ENCODE data around the gene PPP2R2C.

The PPP2R2C gene

DNA sequence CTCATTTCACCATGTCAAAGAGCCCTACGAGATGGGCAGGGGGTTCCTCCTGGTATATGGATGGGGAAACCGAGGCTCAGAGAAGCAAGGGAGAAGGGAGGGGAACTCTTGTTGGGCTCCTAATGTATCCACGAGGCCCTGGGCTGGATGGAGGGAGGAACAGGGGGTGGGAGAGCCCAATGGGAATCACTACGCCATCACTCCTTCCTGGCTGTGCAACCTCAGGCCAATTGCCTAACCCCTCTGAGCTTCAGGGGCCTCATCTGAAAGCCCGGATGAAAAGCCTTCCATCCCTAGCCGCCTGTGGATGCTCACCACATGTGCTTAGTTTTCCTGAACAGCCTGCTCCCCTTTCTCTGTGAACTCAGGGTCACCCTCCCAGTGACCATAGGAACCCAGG is 57.8 kb downstream of the PPP2R2C start:
- no peaks in the 10 kb centered on the region for H3K79me2 ChIP-seq (ENCODE audit: control insufficient read depth, insufficient read depth, low read length, unreplicated experiment)
- no peaks in the 10 kb centered on the region for H3K4me1 ChIP-seq (ENCODE audit: control insufficient read depth, insufficient read depth, low read length, unreplicated experiment)
- no peak overlapping the region for H3K4me3 ChIP-seq (ENCODE audit: low read depth, low read length)
- H3K27ac ChIP-seq (ENCODE audit: low read depth, low read length) = no peak overlapping the region
- no peaks in the 10 kb centered on the region for H3K36me3 ChIP-seq (ENCODE audit: insufficient read depth, low read length)
- H3K27me3 ChIP-seq (ENCODE audit: insufficient read depth, low read length) = peaks cover 62% of the 10 kb centered on the region
- H2AFZ ChIP-seq (ENCODE audit: low read length, unreplicated experiment) = no peak overlapping the region

DNA sequence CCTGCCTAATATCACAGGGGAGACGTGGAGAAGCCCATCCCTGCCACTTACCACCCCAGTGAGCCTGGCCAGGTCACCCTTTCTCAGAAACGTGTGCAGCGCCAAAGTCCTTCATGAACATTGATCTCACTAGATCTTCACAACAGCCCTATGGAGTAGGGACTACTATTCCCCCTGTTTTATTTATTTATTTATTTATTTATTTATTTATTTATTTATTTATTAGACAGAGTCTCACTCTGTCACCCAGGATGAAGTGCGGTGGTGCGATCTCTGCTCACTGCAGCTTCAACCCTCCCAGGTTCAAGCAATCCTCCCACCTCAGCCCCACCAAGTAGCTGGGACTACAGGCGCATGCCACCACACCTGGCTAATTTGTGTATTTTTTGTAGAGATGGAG is 61.8 kb downstream of the PPP2R2C start:
- Histone ChIP-seq H3K27me3 (ENCODE audit: insufficient read depth, low read length) (peaks cover 57% of the 10 kb centered on the region), H3K27ac (ENCODE audit: low read depth, low read length) (no peak overlapping the region), H3K4me1 (ENCODE audit: control insufficient read depth, insufficient read depth, low read length, unreplicated experiment) (no peaks in the 10 kb centered on the region), H3K79me2 (ENCODE audit: control insufficient read depth, insufficient read depth, low read length, unreplicated experiment) (no peaks in the 10 kb centered on the region), H3K4me3 (ENCODE audit: low read depth, low read length) (no peak overlapping the region), H2AFZ (ENCODE audit: low read length, unreplicated experiment) (no peak overlapping the region), H3K36me3 (ENCODE audit: insufficient read depth, low read length) (no peaks in the 10 kb centered on the region)

DNA sequence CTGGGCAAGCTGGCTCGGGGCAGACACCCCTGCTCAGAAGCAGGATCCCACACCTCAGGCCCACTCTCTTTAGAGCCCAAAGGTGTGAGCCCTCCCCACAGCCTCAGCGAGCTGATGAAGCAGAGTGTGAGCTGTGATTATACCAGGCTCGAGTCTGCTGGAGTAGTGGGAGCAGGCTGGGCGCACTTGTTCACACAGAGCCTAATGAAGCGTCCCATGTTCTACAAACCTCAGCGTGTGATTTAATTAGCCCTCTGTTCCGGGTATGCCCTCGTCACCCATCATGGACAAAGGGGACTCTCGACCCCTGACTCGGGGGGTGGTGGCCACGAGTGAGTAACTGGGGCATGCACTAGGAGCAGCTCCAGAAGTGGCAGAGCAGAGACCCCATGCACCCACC is 62.3 kb downstream of the PPP2R2C start:
- no peaks in the 10 kb centered on the region for H3K4me1 ChIP-seq (ENCODE audit: control insufficient read depth, insufficient read depth, low read length, unreplicated experiment)
- H3K27ac ChIP-seq (ENCODE audit: low read depth, low read length) = no peak overlapping the region
- peaks cover 58% of the 10 kb centered on the region for H3K27me3 ChIP-seq (ENCODE audit: insufficient read depth, low read length)
- H3K79me2 ChIP-seq (ENCODE audit: control insufficient read depth, insufficient read depth, low read length, unreplicated experiment) = no peaks in the 10 kb centered on the region
- H2AFZ ChIP-seq (ENCODE audit: low read length, unreplicated experiment) = no peak overlapping the region
- no peak overlapping the region for H3K4me3 ChIP-seq (ENCODE audit: low read depth, low read length)
- H3K36me3 ChIP-seq (ENCODE audit: insufficient read depth, low read length) = no peaks in the 10 kb centered on the region

DNA sequence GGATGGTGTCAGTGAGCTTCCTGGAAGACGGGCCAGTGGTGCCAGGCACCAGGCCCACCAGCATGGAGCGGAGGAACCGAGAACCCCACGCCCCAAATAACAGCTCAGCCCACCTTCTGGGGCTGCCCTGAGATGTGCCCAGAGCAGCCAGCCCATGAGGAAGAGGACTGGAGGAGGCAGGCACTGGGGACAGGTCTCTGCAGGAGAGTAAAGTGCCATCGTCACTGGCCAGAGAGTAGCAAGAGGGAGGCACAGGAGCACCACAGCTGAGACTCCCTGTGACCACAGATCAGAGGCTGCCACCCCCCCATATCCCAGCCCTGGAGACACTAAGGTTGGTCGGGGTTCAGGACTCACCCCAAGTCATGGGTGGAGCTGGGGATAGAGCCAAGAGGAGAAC is 63.0 kb downstream of the PPP2R2C start:
- H2AFZ ChIP-seq (ENCODE audit: low read length, unreplicated experiment) = no peak overlapping the region

DNA sequence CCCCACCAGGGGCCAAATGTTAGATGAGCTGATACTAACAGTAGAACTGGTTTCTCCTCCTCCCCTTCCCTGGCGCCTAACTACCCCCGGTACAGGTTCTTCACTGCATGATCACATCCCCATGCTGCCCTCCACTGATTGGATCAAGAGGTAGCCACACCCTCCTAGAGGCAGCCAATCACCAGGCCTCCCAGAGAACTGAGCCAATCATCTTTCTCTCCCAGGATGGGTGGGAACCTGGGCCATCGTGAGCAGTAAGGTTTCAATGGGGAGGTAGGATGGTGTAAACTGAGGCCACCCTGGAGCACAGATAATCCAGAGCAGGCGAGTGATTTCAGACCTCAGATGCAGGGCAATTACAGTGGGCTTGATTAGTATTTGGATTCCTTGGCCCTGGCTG is 64.2 kb downstream of the PPP2R2C start:
- no peaks in the 10 kb centered on the region for H3K36me3 ChIP-seq (ENCODE audit: insufficient read depth, low read length)
- H3K27ac ChIP-seq (ENCODE audit: low read depth, low read length) = no peak overlapping the region
- no peak overlapping the region for H2AFZ ChIP-seq (ENCODE audit: low read length, unreplicated experiment)
- no peaks in the 10 kb centered on the region for H3K4me1 ChIP-seq (ENCODE audit: control insufficient read depth, insufficient read depth, low read length, unreplicated experiment)
- H3K27me3 ChIP-seq (ENCODE audit: insufficient read depth, low read length) = peaks cover 56% of the 10 kb centered on the region
- no peak overlapping the region for H3K4me3 ChIP-seq (ENCODE audit: low read depth, low read length)
- H3K79me2 ChIP-seq (ENCODE audit: control insufficient read depth, insufficient read depth, low read length, unreplicated experiment) = no peaks in the 10 kb centered on the region

More for the DNA sequence above, 63.0 kb downstream of the PPP2R2C start:
- peaks cover 58% of the 10 kb centered on the region for H3K27me3 ChIP-seq (ENCODE audit: insufficient read depth, low read length)
- H3K4me1 ChIP-seq (ENCODE audit: control insufficient read depth, insufficient read depth, low read length, unreplicated experiment) = no peaks in the 10 kb centered on the region
- H3K4me3 ChIP-seq (ENCODE audit: low read depth, low read length) = no peak overlapping the region
- H3K36me3 ChIP-seq (ENCODE audit: insufficient read depth, low read length) = no peaks in the 10 kb centered on the region
- no peaks in the 10 kb centered on the region for H3K79me2 ChIP-seq (ENCODE audit: control insufficient read depth, insufficient read depth, low read length, unreplicated experiment)
- no peak overlapping the region for H3K27ac ChIP-seq (ENCODE audit: low read depth, low read length)

DNA sequence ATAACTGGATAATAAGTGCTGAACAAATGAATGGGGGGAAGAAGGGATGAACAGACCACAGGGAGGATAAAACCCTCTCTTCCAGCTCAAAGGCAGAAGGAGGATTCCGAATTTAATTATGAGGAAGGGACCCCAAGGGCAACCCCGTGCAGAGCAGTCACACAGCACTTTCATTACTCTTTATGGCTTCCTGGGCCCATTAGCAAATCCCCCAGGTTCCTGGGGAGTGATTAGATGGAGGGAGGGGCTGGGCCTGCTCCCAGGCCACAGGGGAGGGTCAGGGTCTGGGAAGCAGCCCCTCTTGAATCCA is 67.1 kb downstream of the PPP2R2C start:
- no peak overlapping the region for H3K27ac ChIP-seq (ENCODE audit: low read depth, low read length)
- H3K79me2 ChIP-seq (ENCODE audit: control insufficient read depth, insufficient read depth, low read length, unreplicated experiment) = no peaks in the 10 kb centered on the region
- peaks cover 72% of the 10 kb centered on the region for H3K27me3 ChIP-seq (ENCODE audit: insufficient read depth, low read length)
- no peak overlapping the region for H3K4me3 ChIP-seq (ENCODE audit: low read depth, low read length)
- H3K36me3 ChIP-seq (ENCODE audit: insufficient read depth, low read length) = no peaks in the 10 kb centered on the region
- H2AFZ ChIP-seq (ENCODE audit: low read length, unreplicated experiment) = no peak overlapping the region
- no peaks in the 10 kb centered on the region for H3K4me1 ChIP-seq (ENCODE audit: control insufficient read depth, insufficient read depth, low read length, unreplicated experiment)

DNA sequence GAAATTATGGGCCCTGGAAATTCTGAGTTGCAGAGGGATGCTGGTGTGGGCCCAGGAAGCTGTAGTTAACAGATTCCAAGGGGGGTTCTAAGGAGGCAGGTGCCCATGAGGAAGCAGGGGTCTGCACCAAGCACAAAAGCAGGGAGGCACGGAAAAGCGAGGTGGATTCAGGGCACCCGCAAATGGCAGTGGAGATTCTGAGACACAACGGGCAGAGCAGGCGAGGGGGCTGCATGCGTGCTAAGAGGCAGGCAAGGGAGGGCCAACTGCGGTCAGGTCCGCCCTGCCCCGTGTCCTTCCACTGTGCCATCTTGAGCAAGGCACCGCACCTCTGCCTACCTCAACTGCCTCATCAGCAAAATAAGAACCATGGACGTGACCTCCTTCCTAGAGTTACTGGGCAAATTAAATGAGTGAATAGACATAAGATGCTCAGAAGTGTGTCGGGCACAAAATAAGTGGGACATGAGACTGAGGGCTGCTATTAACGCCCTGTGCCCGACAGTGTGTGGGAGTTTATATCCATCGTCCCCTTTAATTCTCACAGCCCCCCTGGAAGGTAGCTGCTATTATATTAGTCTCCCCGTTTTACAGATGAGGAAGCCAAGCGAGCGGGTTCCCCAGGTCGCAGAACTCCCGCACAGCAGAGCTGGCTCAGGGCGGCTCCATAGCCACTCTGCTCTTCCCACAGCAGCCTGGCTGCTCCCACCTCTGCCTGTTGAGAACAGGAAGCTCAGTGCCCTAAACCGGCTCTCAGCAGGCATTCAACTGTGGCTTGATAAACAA is 67.6 kb downstream of the PPP2R2C start:
- Histone ChIP-seq H2AFZ (ENCODE audit: low read length, unreplicated experiment) (no peak overlapping the region), H3K27me3 (ENCODE audit: insufficient read depth, low read length) (peaks cover 77% of the 10 kb centered on the region), H3K4me1 (ENCODE audit: control insufficient read depth, insufficient read depth, low read length, unreplicated experiment) (no peaks in the 10 kb centered on the region), H3K36me3 (ENCODE audit: insufficient read depth, low read length) (no peaks in the 10 kb centered on the region), H3K27ac (ENCODE audit: low read depth, low read length) (no peak overlapping the region), H3K4me3 (ENCODE audit: low read depth, low read length) (no peak overlapping the region), H3K79me2 (ENCODE audit: control insufficient read depth, insufficient read depth, low read length, unreplicated experiment) (no peaks in the 10 kb centered on the region)

DNA sequence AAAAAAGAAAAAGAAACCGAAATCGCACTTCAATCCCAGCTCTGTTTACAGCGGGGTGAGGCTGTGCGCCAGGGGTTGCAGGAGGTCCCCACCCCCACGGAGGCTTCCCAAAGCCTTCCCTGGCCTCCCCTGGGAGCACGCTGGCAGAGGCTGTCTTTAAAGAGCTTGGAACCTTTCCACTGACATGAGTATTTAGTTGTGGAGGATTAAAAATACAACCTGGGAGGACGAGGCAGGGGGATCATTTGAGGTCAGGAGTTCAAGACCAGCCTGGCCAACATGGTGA is 69.1 kb downstream of the PPP2R2C start:
- no peak overlapping the region for H2AFZ ChIP-seq (ENCODE audit: low read length, unreplicated experiment)
- no peaks in the 10 kb centered on the region for H3K36me3 ChIP-seq (ENCODE audit: insufficient read depth, low read length)
- peak overlapping the region; percentile 61 for H3K4me3 ChIP-seq (ENCODE audit: low read depth, low read length)
- H3K4me1 ChIP-seq (ENCODE audit: control insufficient read depth, insufficient read depth, low read length, unreplicated experiment) = no peaks in the 10 kb centered on the region
- H3K27me3 ChIP-seq (ENCODE audit: insufficient read depth, low read length) = peaks cover 88% of the 10 kb centered on the region
- no peak overlapping the region for H3K27ac ChIP-seq (ENCODE audit: low read depth, low read length)
- no peaks in the 10 kb centered on the region for H3K79me2 ChIP-seq (ENCODE audit: control insufficient read depth, insufficient read depth, low read length, unreplicated experiment)

DNA sequence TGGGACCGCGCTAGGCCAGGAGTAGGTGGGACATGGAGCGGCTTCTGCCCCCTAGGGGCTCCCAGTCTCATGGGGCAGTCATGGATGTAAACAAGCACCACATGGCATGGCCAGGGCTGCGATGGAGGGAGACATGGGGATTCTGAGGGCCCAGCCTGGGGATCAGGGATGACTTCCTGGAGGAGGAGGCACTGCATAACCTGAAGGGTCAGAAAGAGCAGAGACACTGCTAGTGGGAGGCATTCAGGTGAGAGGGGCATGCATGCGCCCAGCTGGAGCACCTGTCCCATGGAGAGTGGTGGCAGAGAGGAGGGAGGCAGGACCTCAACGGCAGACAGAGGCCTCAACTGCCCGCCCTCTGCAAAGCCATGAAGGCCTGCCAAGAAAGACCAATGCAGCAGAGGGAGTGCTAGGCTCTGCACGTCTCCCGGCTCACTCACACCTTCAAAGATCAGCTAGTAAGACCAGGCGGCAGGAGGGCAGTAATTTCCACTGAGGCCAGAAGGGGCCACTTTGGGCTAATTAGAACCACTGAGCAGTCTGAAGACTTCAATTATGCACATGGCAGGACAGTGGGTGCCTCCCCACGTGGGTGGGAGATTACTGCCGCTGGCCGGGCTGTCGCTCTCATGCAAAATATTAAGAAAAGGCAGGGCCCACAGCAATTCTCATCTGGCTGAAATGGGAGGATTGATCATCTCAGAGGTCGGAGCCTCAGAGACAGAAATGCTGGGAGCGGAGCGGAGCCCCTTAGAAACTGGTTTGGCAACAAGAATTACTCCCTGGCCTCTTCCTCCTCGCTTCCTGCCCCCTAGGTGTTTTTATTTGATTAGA is 69.6 kb downstream of the PPP2R2C start:
- Histone ChIP-seq H3K27ac (ENCODE audit: low read depth, low read length) (no peak overlapping the region), H2AFZ (ENCODE audit: low read length, unreplicated experiment) (no peak overlapping the region), H3K4me3 (ENCODE audit: low read depth, low read length) (peak overlapping the region; percentile 61), H3K27me3 (ENCODE audit: insufficient read depth, low read length) (peaks cover 88% of the 10 kb centered on the region), H3K79me2 (ENCODE audit: control insufficient read depth, insufficient read depth, low read length, unreplicated experiment) (no peaks in the 10 kb centered on the region), H3K36me3 (ENCODE audit: insufficient read depth, low read length) (no peaks in the 10 kb centered on the region), H3K4me1 (ENCODE audit: control insufficient read depth, insufficient read depth, low read length, unreplicated experiment) (no peaks in the 10 kb centered on the region)

DNA sequence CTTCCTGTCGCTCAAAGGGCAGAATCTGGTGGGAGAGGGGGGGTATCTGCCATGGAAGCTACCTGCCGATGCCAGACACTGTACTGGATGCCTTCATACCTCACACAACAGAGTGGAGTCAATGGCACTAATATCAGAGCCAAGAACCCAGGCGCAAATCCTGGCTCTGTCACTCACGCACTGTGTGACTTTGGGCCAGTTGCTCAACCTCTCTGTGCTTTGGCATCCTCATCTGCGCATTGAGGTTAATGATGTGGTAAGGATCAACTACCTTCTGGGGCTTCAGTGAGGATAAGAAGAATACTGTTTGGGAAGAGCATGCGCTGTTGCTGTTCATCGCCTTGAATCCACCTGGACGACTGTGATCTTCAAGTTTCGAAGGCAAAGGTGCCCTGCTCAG is 70.6 kb downstream of the PPP2R2C start:
- Histone ChIP-seq H3K27me3 (ENCODE audit: insufficient read depth, low read length) (peaks cover 92% of the 10 kb centered on the region), H3K4me1 (ENCODE audit: control insufficient read depth, insufficient read depth, low read length, unreplicated experiment) (no peaks in the 10 kb centered on the region), H3K27ac (ENCODE audit: low read depth, low read length) (no peak overlapping the region), H3K36me3 (ENCODE audit: insufficient read depth, low read length) (no peaks in the 10 kb centered on the region), H2AFZ (ENCODE audit: low read length, unreplicated experiment) (no peak overlapping the region), H3K4me3 (ENCODE audit: low read depth, low read length) (no peak overlapping the region), H3K79me2 (ENCODE audit: control insufficient read depth, insufficient read depth, low read length, unreplicated experiment) (no peaks in the 10 kb centered on the region)

DNA sequence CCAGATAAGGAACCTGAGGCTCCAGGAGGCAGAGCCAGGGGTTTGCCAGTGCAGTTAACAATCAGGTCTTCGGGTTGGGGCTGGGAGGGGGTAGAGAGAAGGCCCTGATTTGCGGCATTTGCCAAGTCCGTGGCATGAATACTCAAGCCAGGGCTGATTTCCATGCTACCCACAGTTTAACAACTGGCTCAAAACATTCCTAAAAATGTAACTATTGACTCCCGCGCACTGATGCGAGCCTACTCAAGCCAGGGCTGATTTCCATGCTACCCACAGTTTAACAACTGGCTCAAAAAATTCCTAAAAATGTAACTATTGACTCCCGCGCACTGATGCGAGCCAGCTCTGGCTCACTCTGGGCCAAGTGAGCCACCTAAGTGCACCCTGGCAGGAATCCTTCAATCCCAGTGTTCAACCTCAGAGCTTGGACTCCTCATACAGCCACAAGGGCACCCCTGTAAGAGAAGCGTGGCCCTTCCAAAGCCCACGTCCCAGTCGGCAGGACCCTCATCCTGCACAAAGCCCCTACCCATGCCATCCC is 75.6 kb downstream of the PPP2R2C start:
- H3K4me1 ChIP-seq (ENCODE audit: control insufficient read depth, insufficient read depth, low read length, unreplicated experiment) = no peaks in the 10 kb centered on the region
- peaks cover 56% of the 10 kb centered on the region for H3K27me3 ChIP-seq (ENCODE audit: insufficient read depth, low read length)
- no peak overlapping the region for H2AFZ ChIP-seq (ENCODE audit: low read length, unreplicated experiment)
- H3K79me2 ChIP-seq (ENCODE audit: control insufficient read depth, insufficient read depth, low read length, unreplicated experiment) = no peaks in the 10 kb centered on the region
- H3K36me3 ChIP-seq (ENCODE audit: insufficient read depth, low read length) = no peaks in the 10 kb centered on the region
- no peak overlapping the region for H3K27ac ChIP-seq (ENCODE audit: low read depth, low read length)
- no peak overlapping the region for H3K4me3 ChIP-seq (ENCODE audit: low read depth, low read length)
